ENCODE results near the gene CHD2.

DNA sequence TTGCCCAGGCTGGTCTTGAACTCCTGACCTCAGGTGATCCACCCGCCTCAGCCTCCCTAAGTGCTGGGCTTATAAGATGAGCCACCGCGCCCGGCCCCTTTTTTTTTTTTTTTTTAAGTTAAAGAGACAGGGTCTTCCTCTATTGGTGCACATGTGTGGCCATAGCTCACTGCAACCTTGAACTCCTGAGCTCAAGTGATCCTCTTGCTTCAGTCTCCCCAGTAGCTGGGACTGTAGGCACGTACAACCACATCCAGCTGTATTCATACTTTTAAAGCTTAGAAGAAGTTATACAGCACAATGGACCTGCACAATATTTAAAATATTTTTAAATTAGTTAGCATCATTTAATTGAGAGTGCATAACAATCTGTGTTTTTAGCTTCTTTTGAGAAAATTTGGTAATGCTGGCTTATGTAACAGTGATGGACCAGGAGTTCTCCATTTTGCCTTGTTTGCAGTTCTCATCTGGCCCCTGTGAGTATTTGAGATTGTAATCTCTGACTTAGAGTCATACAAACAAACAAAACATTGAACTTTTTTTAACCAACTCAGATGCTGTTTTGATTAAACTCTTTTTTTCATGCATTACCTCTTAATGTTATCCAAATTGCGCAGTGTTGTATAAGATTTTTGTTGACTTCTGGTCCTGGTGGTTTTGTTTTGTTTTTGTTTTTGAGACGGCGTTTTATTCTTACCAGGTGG lies 33.0 kb downstream of the CHD2 start:
- no peak for TF ChIP-seq POLR2A (IDR thresholded peaks at IDR 0.05)
- TF ChIP-seq, protein P1, sequence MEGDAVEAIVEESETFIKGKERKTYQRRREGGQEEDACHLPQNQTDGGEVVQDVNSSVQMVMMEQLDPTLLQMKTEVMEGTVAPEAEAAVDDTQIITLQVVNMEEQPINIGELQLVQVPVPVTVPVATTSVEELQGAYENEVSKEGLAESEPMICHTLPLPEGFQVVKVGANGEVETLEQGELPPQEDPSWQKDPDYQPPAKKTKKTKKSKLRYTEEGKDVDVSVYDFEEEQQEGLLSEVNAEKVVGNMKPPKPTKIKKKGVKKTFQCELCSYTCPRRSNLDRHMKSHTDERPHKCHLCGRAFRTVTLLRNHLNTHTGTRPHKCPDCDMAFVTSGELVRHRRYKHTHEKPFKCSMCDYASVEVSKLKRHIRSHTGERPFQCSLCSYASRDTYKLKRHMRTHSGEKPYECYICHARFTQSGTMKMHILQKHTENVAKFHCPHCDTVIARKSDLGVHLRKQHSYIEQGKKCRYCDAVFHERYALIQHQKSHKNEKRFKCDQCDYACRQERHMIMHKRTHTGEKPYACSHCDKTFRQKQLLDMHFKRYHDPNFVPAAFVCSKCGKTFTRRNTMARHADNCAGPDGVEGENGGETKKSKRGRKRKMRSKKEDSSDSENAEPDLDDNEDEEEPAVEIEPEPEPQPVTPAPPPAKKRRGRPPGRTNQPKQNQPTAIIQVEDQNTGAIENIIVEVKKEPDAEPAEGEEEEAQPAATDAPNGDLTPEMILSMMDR (IDR thresholded peaks at IDR 0.05), result no peak

Data from thyroid gland (tissue), 4 donors.